Measurements from ENCODE around the gene DIP2A. TPM values are rescaled to one million over a fixed set of nuclear protein-coding genes. Genes with fewer than 3 reads are reported as not detected.

DIP2A gene
- total and polyA plus RNA-seq, 2 of the 8 experiments (the other 6 are each of a cell fraction or from before 2014, with no cell fraction given), result 16.0 to 27.1 TPM

- TF ChIP-seq CHD7 (IDR thresholded peaks at IDR 0.05; ENCODE audit: insufficient replicate concordance, low read length) (no peak), TBP (IDR thresholded peaks at IDR 0.05; ENCODE audit: low read depth, low read length) (no peak), SAP30 (IDR thresholded peaks at IDR 0.05; ENCODE audit: insufficient read depth, insufficient replicate concordance, low read length) (no peak), BRCA1 (IDR thresholded peaks at IDR 0.05; ENCODE audit: low read depth, low read length) (no peak)
Observed at GRCh38 chr21:46441331-46441730, 17.4 kb upstream of the DIP2A start (continued).
